GM23338 (cell line): Measurements from ENCODE around the gene E2F3. TPM values are rescaled to one million over a fixed set of nuclear protein-coding genes. Genes with fewer than 3 reads are reported as not detected.

Source experiments
- ATAC-seq: fragments of 200-7000 bp; cut with Tn5 transposase; 3 replicates; pipeline ENCODE4 v1.9.1; 2020
- DNase-seq: peaks from one replicate; pipeline ENCODE4 v3.0.0-alpha.2; 2015; ENCODE audit warnings: low spot score
- H2AFZ ChIP-seq: fragments of 200-600 bp; sonication (generic); 2 replicates; pipeline ENCODE4 v1.8.0; 2016; ENCODE audit warnings: antibody characterized with exemption, mild to moderate bottlenecking, moderate library complexity
- H3F3A ChIP-seq: fragments of 200-600 bp; sonication (generic); replicated peaks from 2 replicates; pipeline ENCODE4 v1.8.0; 2017; ENCODE audit warnings: antibody characterized with exemption, mixed run types, low read depth
- H3K27ac ChIP-seq: fragments of 200-600 bp; sonication (generic); 2 replicates; pipeline ENCODE4 v1.6.1; 2016; ENCODE audit warnings: low read depth
- H3K27me3 ChIP-seq: fragments of 200-600 bp; sonication (generic); 2 replicates; pipeline ENCODE4 v1.8.0; 2016; ENCODE audit warnings: mild to moderate bottlenecking, mixed run types, moderate library complexity; ENCODE audit not compliant: insufficient read depth
- H3K36me3 ChIP-seq: fragments of 200-600 bp; sonication (generic); 2 replicates; pipeline ENCODE4 v1.8.0; 2016; ENCODE audit warnings: mild to moderate bottlenecking; ENCODE audit not compliant: insufficient read depth
- H3K4me1 ChIP-seq: fragments of 200-600 bp; sonication (generic); 2 replicates; pipeline ENCODE4 v1.8.0; 2016; ENCODE audit warnings: mild to moderate bottlenecking, moderate library complexity; ENCODE audit not compliant: insufficient read depth
- H3K4me2 ChIP-seq: fragments of 200-600 bp; sonication (generic); 2 replicates; pipeline ENCODE4 v1.7.1; 2017; ENCODE audit warnings: mixed run types
- H3K4me3 ChIP-seq: fragments of 200-600 bp; sonication (generic); 2 replicates; pipeline ENCODE4 v1.6.1; 2016; ENCODE audit warnings: mixed run types
- H3K79me2 ChIP-seq: fragments of 200-600 bp; sonication (generic); replicated peaks from 2 replicates; pipeline ENCODE4 v1.8.0; 2017; ENCODE audit warnings: mild to moderate bottlenecking; ENCODE audit not compliant: insufficient read depth
- H3K9me2 ChIP-seq: fragments of 200-600 bp; sonication (generic); 2 replicates; pipeline ENCODE4 v1.8.0; 2017; ENCODE audit not compliant: insufficient read depth
- H4K20me1 ChIP-seq: fragments of 200-600 bp; sonication (generic); replicated peaks from 2 replicates; pipeline ENCODE4 v1.8.0; 2017; ENCODE audit warnings: mild to moderate bottlenecking; ENCODE audit not compliant: insufficient read depth
- H3K27ac Mint-ChIP-seq: 2 replicates; pipeline ENCODE4 v1.8.0; 2020; ENCODE audit warnings: inconsistent platforms, mild to moderate bottlenecking, moderate library complexity, mixed read lengths
- H3K27me3 Mint-ChIP-seq: 3 replicates; pipeline ENCODE4 v1.8.0; 2022; ENCODE audit warnings: low read depth, mild to moderate bottlenecking, moderate library complexity, mixed read lengths, inconsistent platforms; ENCODE audit not compliant: insufficient read depth, poor library complexity
- H3K36me3 Mint-ChIP-seq: 3 replicates; pipeline ENCODE4 v1.8.0; 2021; ENCODE audit warnings: low read depth, mild to moderate bottlenecking, inconsistent platforms, moderate library complexity, mixed read lengths
- H3K4me1 Mint-ChIP-seq: 3 replicates; pipeline ENCODE4 v1.8.0; 2020; ENCODE audit warnings: mild to moderate bottlenecking, inconsistent platforms, mixed read lengths
- H3K4me3 Mint-ChIP-seq: 3 replicates; pipeline ENCODE4 v1.8.0; 2021; ENCODE audit warnings: moderate library complexity, mild to moderate bottlenecking, inconsistent platforms, mixed read lengths
- H3K9me3 Mint-ChIP-seq: 3 replicates; pipeline ENCODE4 v1.8.0; 2020; ENCODE audit warnings: moderate library complexity, mild to moderate bottlenecking, inconsistent platforms, mixed read lengths
- CREB1 ChIP-seq: fragments of 250-450 bp; sonication (Bioruptor Pico); IDR thresholded peaks from 2 replicates; pipeline ENCODE4 v1.5.0; 2020; ENCODE audit warnings: low read depth, mild to moderate bottlenecking, moderate library complexity
- EZH2 ChIP-seq: fragments of 200-600 bp; sonication (generic); IDR thresholded peaks from one replicate; pipeline ENCODE4 v1.8.0; 2017; ENCODE audit warnings: antibody characterized with exemption, mild to moderate bottlenecking, low read depth; ENCODE audit not compliant: unreplicated experiment
- EZH2phosphoT487 ChIP-seq: fragments of 200-600 bp; sonication (generic); IDR thresholded peaks from one replicate; pipeline ENCODE4 v1.8.1; 2018; ENCODE audit warnings: antibody characterized with exemption; ENCODE audit not compliant: unreplicated experiment
- JUNB ChIP-seq: IDR thresholded peaks from one replicate; pipeline ENCODE4 v1.6.1; 2016; ENCODE audit warnings: antibody characterized with exemption; ENCODE audit not compliant: unreplicated experiment
- NANOG ChIP-seq: IDR thresholded peaks from 2 replicates; pipeline ENCODE4 v1.6.1; 2016; ENCODE audit warnings: antibody characterized with exemption, borderline replicate concordance
- POLR2AphosphoS5 ChIP-seq: IDR thresholded peaks from 2 replicates; pipeline ENCODE4 v1.6.1; 2016; ENCODE audit warnings: antibody characterized with exemption, low read depth
- STAT1 ChIP-seq: IDR thresholded peaks from one replicate; pipeline ENCODE4 v1.6.1; 2016; ENCODE audit warnings: antibody characterized with exemption; ENCODE audit not compliant: unreplicated experiment
- ZNF114 ChIP-seq: fragments of 250-450 bp; sonication (Bioruptor Pico); IDR thresholded peaks from 2 replicates; pipeline ENCODE4 v1.5.0; 2020; ENCODE audit warnings: mild to moderate bottlenecking, moderate library complexity
- polyA plus RNA-seq: library from polyadenylated mRNA; unstranded; fragments of >200 nt; fragmentation: Nextera tagmentation; extraction: Ambion mirVana; gene quantifications from 2 replicates; pipeline ENCODE4 v1.2.1, GENCODE V29; 2016
- total RNA-seq: library from RNA; depleted of rRNA; stranded (reverse); fragments of >200 nt; shearing (Covaris generic); gene quantifications from 2 replicates; pipeline ENCODE4 v1.2.3, GENCODE V29; 2014
- TF ChIP-seq, protein P1 (sequence below), 2 experiments: fragments of 200-600 bp in 1 of 2; sonication (generic) in 1 of 2; conservative IDR thresholded peaks; 2 replicates each; pipeline versions ENCODE4 v1.5.1 to v1.6.1; 2016 to 2017; ENCODE audit warnings: antibody characterized with exemption in 2 of 2, low read depth in 2 of 2, mild to moderate bottlenecking in 2 of 2, moderate library complexity in 1 of 2
- TF ChIP-seq, protein P2 (sequence below): IDR thresholded peaks from 2 replicates; pipeline ENCODE4 v1.6.1; 2016; ENCODE audit warnings: antibody characterized with exemption

E2F3 gene
- total and polyA plus RNA-seq, 2 experiments from 2014 or later, result 27.2 to 33.5 TPM

DNA sequence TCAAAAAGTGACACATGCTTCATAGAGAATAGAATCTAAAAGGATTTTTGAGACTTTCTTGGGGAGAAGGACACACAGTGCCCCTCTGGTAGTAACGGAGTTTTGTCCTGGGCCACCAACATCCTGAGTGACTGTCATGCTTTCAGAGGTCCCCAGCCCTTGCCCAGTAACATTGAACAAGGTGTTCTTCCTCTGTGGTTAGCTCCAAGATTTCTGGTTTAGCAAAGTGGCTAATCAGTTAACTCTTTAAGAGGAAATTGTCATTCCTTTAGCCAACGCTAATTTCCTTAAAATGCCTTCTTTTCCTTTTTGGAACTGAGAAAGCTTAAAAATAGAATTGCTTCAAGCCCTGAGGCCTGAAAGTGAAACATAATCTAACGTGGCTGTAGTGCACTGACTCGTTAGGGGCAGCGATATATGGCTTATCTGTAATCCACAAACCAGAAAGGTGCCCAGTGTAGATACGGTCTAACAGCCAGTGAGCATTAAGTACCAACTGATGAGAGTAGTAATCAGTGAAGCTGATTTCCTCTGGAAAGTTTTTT, 7.8 kb downstream of the E2F3 start:
- ATAC-seq, result no peak

DNA sequence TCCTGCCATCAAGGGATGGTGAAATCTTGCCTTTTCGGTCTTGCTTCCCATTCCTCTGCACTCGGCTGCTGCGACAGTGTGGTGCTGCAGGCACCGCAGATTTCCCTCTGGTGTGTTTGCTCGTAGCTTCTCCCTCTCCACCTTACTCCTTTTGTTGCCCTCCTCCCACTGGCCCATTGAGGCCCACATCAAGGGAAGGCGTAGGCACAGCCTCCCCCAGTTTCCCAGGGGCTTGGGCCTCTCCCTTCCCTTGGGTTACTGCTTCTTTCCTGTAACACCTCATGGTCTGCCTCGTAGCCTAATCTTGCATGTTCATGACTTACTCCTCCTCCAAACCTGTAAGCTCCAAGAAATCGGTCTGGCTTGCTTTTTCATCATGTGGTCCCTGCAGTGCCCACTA, 9.9 kb downstream of the E2F3 start:
- Histone ChIP-seq H3K4me2 (no peak overlapping the region), H3K27ac (no peak overlapping the region), H3K4me1 (peaks cover 55% of the 10 kb centered on the region), H3K9me2 (no peaks in the 10 kb centered on the region), H3K79me2 (peaks cover 100% of the 10 kb centered on the region), H3K27me3 (no peaks in the 10 kb centered on the region), H4K20me1 (peaks cover 94% of the 10 kb centered on the region), H2AFZ (no peak overlapping the region), H3F3A (0 out of 2 replicates have a peak, but pooled peaks cover 3% of the 10 kb centered on the region), H3K36me3 (no peaks in the 10 kb centered on the region; the same call in 1 of the 2 replicates), H3K4me3 (no peak overlapping the region)
- DNase-seq (no peak), ATAC-seq (peak; percentile 17; the same call in 1 of the 3 replicates)
- Mint-ChIP-seq H3K27me3 (peaks cover 6% of the 10 kb centered on the region), H3K36me3 (peaks cover 41% of the 10 kb centered on the region), H3K9me3 (no peaks in the 10 kb centered on the region), H3K4me3 (no peak overlapping the region; the same call in 2 of the 3 replicates), H3K27ac (no peak overlapping the region), H3K4me1 (peaks cover 76% of the 10 kb centered on the region)
- no peak for TF ChIP-seq POLR2AphosphoS5
- TF ChIP-seq JUNB, result no peak

More for the DNA sequence above, 7.8 kb downstream of the E2F3 start:
- TF ChIP-seq CREB1 (CRISPR knock-in tag), result no peak
- TF ChIP-seq ZNF114 (CRISPR knock-in tag), result no peak
- Mint-ChIP-seq H3K36me3 (peaks cover 51% of the 10 kb centered on the region), H3K27ac (no peak overlapping the region), H3K9me3 (no peaks in the 10 kb centered on the region), H3K4me3 (no peak overlapping the region), H3K27me3 (peaks cover 9% of the 10 kb centered on the region), H3K4me1 (peaks cover 64% of the 10 kb centered on the region)
- 0 out of 2 replicates have a peak, but pooled peaks cover 3% of the 10 kb centered on the region for H3F3A ChIP-seq
- no peaks in the 10 kb centered on the region for H3K9me2 ChIP-seq
- H3K4me1 ChIP-seq, result peaks cover 40% of the 10 kb centered on the region
- no peak overlapping the region for H3K27ac ChIP-seq
- H4K20me1 ChIP-seq, result peaks cover 90% of the 10 kb centered on the region
- no peak overlapping the region for H3K4me2 ChIP-seq
- H3K79me2 ChIP-seq, result peaks cover 100% of the 10 kb centered on the region
- H3K36me3 ChIP-seq, result no peaks in the 10 kb centered on the region; the same call in 1 of the 2 replicates
- no peak overlapping the region for H3K4me3 ChIP-seq
- DNase-seq, result no peak
- no peak overlapping the region for H2AFZ ChIP-seq
- H3K27me3 ChIP-seq, result no peaks in the 10 kb centered on the region

DNA sequence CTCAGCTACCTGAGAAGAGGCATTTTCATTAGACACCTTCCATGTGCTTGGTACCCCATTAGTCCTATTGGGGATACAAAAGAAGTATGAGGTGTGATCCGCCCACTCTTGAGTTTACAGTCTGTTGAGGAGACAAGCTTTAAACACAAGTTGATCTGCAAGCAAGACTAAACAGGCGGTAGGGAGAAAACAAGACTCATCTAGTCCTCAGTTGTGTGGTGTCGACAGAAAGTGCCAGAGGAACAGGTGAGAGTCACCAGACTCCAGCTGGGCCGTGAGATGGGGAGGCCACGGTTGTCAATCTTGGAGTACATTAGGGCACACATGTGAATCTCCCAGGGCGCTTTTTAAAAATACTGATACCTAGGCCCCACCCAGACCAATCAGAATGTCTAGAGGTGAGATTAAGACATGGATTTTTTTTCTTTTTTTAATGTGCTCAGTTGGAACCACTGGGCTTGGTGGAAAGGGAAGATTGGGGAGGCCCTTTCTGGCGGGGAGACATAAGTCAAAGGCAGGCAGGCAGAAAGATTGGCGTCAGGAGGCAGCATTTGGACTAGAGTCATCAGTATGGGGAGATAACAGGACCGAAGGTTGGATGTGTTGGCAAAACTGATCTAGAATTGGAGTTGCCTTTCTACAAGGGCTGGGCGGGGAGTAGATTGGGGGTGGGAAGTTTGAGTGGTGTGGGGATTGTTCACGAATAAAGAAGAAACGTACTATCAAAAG, 10.4 kb downstream of the E2F3 start:
- H3K27ac Mint-ChIP-seq, result peak overlapping the region; percentile 2; the same call in 1 of the 2 replicates
- Histone ChIP-seq H3K4me1 (peaks cover 56% of the 10 kb centered on the region), H3K27me3 (no peaks in the 10 kb centered on the region), H2AFZ (no peak overlapping the region), H3K27ac (no peak overlapping the region), H3K36me3 (no peaks in the 10 kb centered on the region; the same call in 1 of the 2 replicates), H3F3A (0 out of 2 replicates have a peak, but pooled peaks cover 3% of the 10 kb centered on the region), H3K4me3 (no peak overlapping the region), H3K4me2 (no peak overlapping the region), H3K9me2 (no peaks in the 10 kb centered on the region), H4K20me1 (peaks cover 94% of the 10 kb centered on the region), H3K79me2 (peaks cover 100% of the 10 kb centered on the region)
- peaks cover 36% of the 10 kb centered on the region for H3K36me3 Mint-ChIP-seq
- peaks cover 77% of the 10 kb centered on the region for H3K4me1 Mint-ChIP-seq
- DNase-seq (no peak), ATAC-seq (no peak)
- no peaks in the 10 kb centered on the region for H3K9me3 Mint-ChIP-seq
- H3K4me3 Mint-ChIP-seq, result no peak overlapping the region
- H3K27me3 Mint-ChIP-seq, result peaks cover 6% of the 10 kb centered on the region
- TF ChIP-seq EZH2phosphoT487 (no peak), POLR2AphosphoS5 (no peak), JUNB (no peak), STAT1 (no peak), EZH2 (no peak), NANOG (no peak)
- TF ChIP-seq, protein P1, sequence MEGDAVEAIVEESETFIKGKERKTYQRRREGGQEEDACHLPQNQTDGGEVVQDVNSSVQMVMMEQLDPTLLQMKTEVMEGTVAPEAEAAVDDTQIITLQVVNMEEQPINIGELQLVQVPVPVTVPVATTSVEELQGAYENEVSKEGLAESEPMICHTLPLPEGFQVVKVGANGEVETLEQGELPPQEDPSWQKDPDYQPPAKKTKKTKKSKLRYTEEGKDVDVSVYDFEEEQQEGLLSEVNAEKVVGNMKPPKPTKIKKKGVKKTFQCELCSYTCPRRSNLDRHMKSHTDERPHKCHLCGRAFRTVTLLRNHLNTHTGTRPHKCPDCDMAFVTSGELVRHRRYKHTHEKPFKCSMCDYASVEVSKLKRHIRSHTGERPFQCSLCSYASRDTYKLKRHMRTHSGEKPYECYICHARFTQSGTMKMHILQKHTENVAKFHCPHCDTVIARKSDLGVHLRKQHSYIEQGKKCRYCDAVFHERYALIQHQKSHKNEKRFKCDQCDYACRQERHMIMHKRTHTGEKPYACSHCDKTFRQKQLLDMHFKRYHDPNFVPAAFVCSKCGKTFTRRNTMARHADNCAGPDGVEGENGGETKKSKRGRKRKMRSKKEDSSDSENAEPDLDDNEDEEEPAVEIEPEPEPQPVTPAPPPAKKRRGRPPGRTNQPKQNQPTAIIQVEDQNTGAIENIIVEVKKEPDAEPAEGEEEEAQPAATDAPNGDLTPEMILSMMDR (conservative IDR thresholded peaks at IDR 0.05; ENCODE audit: low read depth in 2 of 2), result no peak
- TF ChIP-seq, protein P2, sequence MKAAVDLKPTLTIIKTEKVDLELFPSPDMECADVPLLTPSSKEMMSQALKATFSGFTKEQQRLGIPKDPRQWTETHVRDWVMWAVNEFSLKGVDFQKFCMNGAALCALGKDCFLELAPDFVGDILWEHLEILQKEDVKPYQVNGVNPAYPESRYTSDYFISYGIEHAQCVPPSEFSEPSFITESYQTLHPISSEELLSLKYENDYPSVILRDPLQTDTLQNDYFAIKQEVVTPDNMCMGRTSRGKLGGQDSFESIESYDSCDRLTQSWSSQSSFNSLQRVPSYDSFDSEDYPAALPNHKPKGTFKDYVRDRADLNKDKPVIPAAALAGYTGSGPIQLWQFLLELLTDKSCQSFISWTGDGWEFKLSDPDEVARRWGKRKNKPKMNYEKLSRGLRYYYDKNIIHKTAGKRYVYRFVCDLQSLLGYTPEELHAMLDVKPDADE, result no peak
